ENCODE data around the gene CGB8.
"Not testable (repeated sequence)": the region's sequence is repeated elsewhere in the genome, so short reads cannot be mapped to it uniquely, and the experiment has no call there.

DNA sequence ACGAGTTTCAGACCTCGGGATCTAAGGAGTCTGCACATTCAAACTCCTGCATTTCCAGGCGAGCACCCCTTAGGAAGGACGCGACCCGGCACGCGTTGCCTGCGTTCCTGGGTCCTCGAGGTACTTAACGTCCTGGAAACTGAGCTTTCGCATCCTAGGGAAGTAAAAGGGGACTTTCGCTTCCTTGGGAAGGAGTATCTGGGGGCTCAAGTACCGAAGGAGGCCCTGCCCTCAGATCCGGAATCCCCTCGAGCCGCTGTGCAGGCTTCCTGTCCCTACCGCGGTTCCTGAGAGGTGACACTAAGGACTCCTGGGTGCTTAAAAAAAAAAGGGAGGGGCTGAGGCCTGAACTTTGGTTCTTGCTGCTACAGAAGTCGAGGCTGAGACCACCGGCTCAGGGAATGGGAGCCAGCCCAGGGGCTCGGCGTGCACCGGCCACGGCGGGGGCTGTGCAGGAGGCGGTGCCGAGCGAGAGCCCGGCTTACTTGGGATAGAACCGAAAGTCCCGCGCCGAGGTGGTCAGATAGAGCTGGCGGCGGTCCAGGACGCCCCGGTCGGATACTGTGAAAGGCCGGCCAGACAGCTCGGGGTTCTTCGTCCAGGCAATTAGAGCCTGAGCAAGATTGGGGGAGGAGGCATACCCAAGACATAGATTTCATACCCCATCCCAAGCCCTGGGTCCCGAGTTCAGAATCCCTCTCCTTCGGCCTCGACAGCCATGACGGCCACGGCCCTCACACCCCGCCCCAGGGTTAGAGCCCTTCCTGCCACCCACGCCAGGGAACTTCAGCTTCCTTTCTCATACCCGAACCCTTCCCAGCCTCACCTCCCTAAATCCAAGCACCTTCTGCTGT lies 30.3 kb downstream of the CGB8 start:
- TF ChIP-seq, protein P1, sequence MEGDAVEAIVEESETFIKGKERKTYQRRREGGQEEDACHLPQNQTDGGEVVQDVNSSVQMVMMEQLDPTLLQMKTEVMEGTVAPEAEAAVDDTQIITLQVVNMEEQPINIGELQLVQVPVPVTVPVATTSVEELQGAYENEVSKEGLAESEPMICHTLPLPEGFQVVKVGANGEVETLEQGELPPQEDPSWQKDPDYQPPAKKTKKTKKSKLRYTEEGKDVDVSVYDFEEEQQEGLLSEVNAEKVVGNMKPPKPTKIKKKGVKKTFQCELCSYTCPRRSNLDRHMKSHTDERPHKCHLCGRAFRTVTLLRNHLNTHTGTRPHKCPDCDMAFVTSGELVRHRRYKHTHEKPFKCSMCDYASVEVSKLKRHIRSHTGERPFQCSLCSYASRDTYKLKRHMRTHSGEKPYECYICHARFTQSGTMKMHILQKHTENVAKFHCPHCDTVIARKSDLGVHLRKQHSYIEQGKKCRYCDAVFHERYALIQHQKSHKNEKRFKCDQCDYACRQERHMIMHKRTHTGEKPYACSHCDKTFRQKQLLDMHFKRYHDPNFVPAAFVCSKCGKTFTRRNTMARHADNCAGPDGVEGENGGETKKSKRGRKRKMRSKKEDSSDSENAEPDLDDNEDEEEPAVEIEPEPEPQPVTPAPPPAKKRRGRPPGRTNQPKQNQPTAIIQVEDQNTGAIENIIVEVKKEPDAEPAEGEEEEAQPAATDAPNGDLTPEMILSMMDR (optimal IDR thresholded peaks at IDR 0.05 in 1 of 3, IDR thresholded peaks at IDR 0.05 in 1 of 3, conservative IDR thresholded peaks at IDR 0.05 in 1 of 3; ENCODE audit: extremely low read depth in 1 of 3, insufficient read depth in 2 of 3, low read length in 3 of 3): not testable (repeated sequence)
- not testable (repeated sequence) for TF ChIP-seq EZH2 (IDR thresholded peaks at IDR 0.05; ENCODE audit: low read length)

Measured in keratinocyte (primary cell).